OCI-LY3 (cell line): ENCODE results near the gene WWOX.

Source experiments
- H2AFZ ChIP-seq: fragments of 200-600, 300-600 bp; shearing (Covaris generic); 2 replicates; pipeline ENCODE4 v1.6.0; 2014; ENCODE audit warnings: antibody characterized with exemption, low read depth, low read length
- H3K27ac ChIP-seq: fragments of 200-600, 300-600 bp; sonication (generic); 2 replicates; pipeline ENCODE4 v1.5.1; 2014; ENCODE audit warnings: mild to moderate bottlenecking, low read length, moderate library complexity, mixed read lengths
- H3K27me3 ChIP-seq: fragments of 200-600, 300-600 bp; sonication (generic); 2 replicates; pipeline ENCODE4 v1.6.1; 2014; ENCODE audit warnings: low read depth, low read length, mixed read lengths
- H3K36me3 ChIP-seq: fragments of 200-600, 300-600 bp; sonication (generic); replicated peaks from 2 replicates; pipeline ENCODE3; 2014; ENCODE audit warnings: low read depth, low read length, mixed read lengths
- H3K4me1 ChIP-seq: fragments of 300-600, 200-600 bp; sonication (generic); 2 replicates; pipeline ENCODE4 v1.6.1; 2014; ENCODE audit warnings: low read length, mixed read lengths
- H3K4me2 ChIP-seq: fragments of 200-600, 300-600 bp; sonication (generic); 2 replicates; pipeline ENCODE4 v1.6.1; 2014; ENCODE audit warnings: low read length, mixed read lengths
- H3K4me3 ChIP-seq: fragments of 300-600, 200-600 bp; sonication (generic); 2 replicates; pipeline ENCODE4 v1.5.1; 2014; ENCODE audit warnings: antibody characterized with exemption, mild to moderate bottlenecking, low read length, moderate library complexity
- H3K79me2 ChIP-seq: fragments of 300-600, 200-600 bp; shearing (Covaris generic); 2 replicates; pipeline ENCODE4 v1.6.1; 2014; ENCODE audit warnings: mild to moderate bottlenecking, low read length, mixed read lengths
- H3K9ac ChIP-seq: fragments of 300-600, 200-600 bp; shearing (Covaris generic); 2 replicates; pipeline ENCODE4 v1.6.0; 2014; ENCODE audit warnings: mild to moderate bottlenecking, low read length, moderate library complexity
- H3K9me3 ChIP-seq: fragments of 200-600, 300-600 bp; shearing (Covaris generic); 2 replicates; pipeline ENCODE4 v1.6.1; 2014; ENCODE audit warnings: low read length, mixed read lengths; ENCODE audit not compliant: insufficient read depth
- H4K20me1 ChIP-seq: fragments of 200-600, 300-600 bp; sonication (generic); 2 replicates; pipeline ENCODE4 v1.6.1; 2016; ENCODE audit warnings: low read length, mixed read lengths; ENCODE audit not compliant: insufficient read depth
- EZH2phosphoT487 ChIP-seq: fragments of 200-600 bp; shearing (Covaris generic); IDR thresholded peaks from 2 replicates; pipeline ENCODE4 v1.6.1; 2018; ENCODE audit warnings: antibody characterized with exemption, mixed run types, low read depth
- TF ChIP-seq, protein P1 (sequence below): fragments of 200-600, 300-600 bp; sonication (generic); IDR thresholded peaks from 2 replicates; pipeline ENCODE4 v1.5.1; 2014; ENCODE audit warnings: antibody characterized with exemption, low read length, low read depth

WWOX gene

DNA sequence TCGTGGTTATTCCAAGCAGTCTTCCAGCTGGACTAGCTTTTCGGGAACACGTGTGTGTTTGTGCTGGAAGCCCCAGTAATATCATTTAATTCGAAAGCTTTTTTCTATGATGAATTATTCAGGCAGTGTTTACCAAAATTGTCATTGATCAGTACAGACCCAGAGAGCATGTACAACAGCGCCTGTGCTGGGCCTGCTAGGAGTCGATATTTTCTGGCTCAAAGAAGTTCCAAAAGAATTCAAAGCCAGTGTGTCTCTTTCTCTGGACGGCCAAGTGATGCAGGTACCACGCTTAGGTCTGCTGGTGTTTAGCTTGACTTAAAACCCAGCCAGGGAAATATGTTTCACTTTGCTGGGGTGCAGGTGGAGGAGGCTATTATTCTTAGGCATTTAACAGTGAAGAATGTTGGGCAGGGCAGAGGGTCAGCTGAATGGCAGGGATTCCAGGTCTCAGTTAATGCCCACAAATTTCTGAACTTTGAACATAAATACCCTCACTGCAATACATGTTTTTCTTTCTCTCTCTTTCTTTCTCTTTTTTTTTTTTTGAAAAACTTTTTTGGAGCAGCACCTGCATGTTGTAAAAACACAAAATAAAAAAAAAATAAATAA is 401.3 kb downstream of the WWOX start:
- H3K4me2 ChIP-seq, result no peak overlapping the region

DNA sequence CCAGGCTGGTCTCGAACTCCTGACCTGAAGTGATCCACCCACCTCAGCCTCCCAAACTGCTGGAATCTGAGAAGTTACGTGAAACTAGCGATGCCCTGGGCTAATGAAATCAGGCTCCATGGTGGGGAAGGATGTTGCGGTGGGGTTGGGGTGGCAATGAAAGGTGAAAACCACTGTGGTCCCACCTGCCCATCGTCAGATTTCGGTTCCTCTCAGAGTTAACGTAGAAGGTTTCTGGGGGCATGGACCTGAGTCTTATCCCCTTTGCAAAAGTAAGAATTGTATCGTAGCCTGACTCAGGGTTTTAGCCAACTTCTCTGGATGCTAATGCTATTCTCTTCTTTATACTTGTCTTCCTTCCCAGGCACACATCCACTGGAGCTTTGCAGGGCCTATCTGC is 402.3 kb downstream of the WWOX start:
- TF ChIP-seq EZH2phosphoT487, result no peak
- TF ChIP-seq, protein P1, sequence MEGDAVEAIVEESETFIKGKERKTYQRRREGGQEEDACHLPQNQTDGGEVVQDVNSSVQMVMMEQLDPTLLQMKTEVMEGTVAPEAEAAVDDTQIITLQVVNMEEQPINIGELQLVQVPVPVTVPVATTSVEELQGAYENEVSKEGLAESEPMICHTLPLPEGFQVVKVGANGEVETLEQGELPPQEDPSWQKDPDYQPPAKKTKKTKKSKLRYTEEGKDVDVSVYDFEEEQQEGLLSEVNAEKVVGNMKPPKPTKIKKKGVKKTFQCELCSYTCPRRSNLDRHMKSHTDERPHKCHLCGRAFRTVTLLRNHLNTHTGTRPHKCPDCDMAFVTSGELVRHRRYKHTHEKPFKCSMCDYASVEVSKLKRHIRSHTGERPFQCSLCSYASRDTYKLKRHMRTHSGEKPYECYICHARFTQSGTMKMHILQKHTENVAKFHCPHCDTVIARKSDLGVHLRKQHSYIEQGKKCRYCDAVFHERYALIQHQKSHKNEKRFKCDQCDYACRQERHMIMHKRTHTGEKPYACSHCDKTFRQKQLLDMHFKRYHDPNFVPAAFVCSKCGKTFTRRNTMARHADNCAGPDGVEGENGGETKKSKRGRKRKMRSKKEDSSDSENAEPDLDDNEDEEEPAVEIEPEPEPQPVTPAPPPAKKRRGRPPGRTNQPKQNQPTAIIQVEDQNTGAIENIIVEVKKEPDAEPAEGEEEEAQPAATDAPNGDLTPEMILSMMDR, result no peak
- H4K20me1 ChIP-seq, result peaks cover 7% of the 10 kb centered on the region; the same call in 1 of the 2 replicates
- no peaks in the 10 kb centered on the region for H3K9me3 ChIP-seq
- no peak overlapping the region for H3K27ac ChIP-seq
- peak overlapping the region; percentile 47 for H3K4me2 ChIP-seq
- H3K4me3 ChIP-seq, result no peak overlapping the region
- no peaks in the 10 kb centered on the region for H3K79me2 ChIP-seq
- H3K27me3 ChIP-seq, result peaks cover 42% of the 10 kb centered on the region
- no peak overlapping the region for H3K9ac ChIP-seq
- H3K4me1 ChIP-seq, result peaks cover 28% of the 10 kb centered on the region
- no peaks in the 10 kb centered on the region for H3K36me3 ChIP-seq
- no peak overlapping the region for H2AFZ ChIP-seq

More for the DNA sequence above, 401.3 kb downstream of the WWOX start:
- Histone ChIP-seq H3K4me1 (peaks cover 28% of the 10 kb centered on the region), H3K36me3 (no peaks in the 10 kb centered on the region), H3K9me3 (no peaks in the 10 kb centered on the region), H4K20me1 (peaks cover 7% of the 10 kb centered on the region; the same call in 1 of the 2 replicates), H2AFZ (no peak overlapping the region), H3K27ac (no peak overlapping the region), H3K9ac (no peak overlapping the region), H3K27me3 (peaks cover 42% of the 10 kb centered on the region), H3K4me3 (no peak overlapping the region), H3K79me2 (no peaks in the 10 kb centered on the region)
- TF ChIP-seq, protein P1, result no peak
- no peak for TF ChIP-seq EZH2phosphoT487

DNA sequence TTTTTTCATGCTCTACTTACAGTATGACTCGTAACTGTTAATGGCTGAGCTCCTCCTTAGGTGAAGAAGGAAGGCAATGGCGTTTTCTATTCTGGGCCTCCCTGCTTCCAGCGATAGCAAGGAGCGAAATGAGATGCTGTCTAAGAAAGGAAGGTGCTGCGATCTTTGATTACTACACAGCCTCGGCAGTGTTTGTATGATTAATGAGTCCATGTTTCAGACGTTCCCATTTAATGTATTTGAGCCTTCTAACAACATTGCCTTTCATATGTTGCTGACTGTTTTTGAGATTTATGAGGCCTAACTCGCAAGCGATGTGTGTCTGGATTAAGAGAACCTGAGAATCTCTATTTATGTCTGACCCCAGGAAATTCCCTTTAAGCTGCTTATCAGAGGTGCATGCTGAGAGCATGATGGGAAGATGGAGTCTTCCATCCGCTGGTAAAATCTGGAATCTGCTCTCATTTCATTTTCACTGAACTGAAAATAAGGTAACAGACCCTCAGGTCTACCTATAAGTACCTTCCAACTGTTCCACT is 403.4 kb downstream of the WWOX start:
- Histone ChIP-seq H2AFZ (no peak overlapping the region), H4K20me1 (peaks cover 7% of the 10 kb centered on the region; the same call in 1 of the 2 replicates), H3K4me1 (peaks cover 28% of the 10 kb centered on the region), H3K9me3 (no peaks in the 10 kb centered on the region), H3K27ac (no peak overlapping the region), H3K27me3 (peaks cover 48% of the 10 kb centered on the region), H3K4me2 (no peak overlapping the region; the same call in 1 of the 2 replicates), H3K36me3 (no peaks in the 10 kb centered on the region), H3K79me2 (no peaks in the 10 kb centered on the region), H3K4me3 (no peak overlapping the region), H3K9ac (no peak overlapping the region)
- TF ChIP-seq, protein P1, result no peak
- TF ChIP-seq EZH2phosphoT487, result no peak

DNA sequence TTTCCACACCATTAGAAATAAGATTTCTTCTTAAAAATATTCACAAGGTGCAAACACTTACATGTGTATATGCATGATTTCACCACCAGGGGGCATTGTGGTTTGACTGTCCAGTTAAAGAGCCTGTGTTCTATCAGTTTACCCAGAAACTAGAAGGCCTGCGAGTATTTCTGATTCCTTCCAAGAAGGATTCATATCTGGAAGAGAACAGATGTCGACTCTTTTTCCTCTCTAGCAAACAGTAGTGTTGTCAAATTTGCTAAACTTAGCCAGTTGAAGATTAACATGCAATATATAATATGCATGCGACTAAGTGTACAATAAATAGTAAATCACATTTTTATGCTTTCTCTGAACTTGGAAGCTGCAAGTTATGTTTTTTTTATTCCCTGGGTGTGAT is 404.1 kb downstream of the WWOX start:
- Histone ChIP-seq H3K4me2 (no peak overlapping the region), H2AFZ (no peak overlapping the region), H3K9me3 (no peaks in the 10 kb centered on the region), H3K27ac (no peak overlapping the region), H3K9ac (no peak overlapping the region), H3K4me3 (no peak overlapping the region), H3K27me3 (peaks cover 48% of the 10 kb centered on the region), H3K79me2 (no peaks in the 10 kb centered on the region), H4K20me1 (peaks cover 7% of the 10 kb centered on the region; the same call in 1 of the 2 replicates), H3K36me3 (no peaks in the 10 kb centered on the region), H3K4me1 (peaks cover 28% of the 10 kb centered on the region)
- TF ChIP-seq, protein P1, result peak; percentile 92
- no peak for TF ChIP-seq EZH2phosphoT487
